ENCODE measurements around the gene ZC3HAV1L. TPM values are rescaled to one million over a fixed set of nuclear protein-coding genes. Genes with fewer than 3 reads are reported as not detected.
"Not testable (repeated sequence)": the region's sequence is repeated elsewhere in the genome, so short reads cannot be mapped to it uniquely, and the experiment has no call there.

Gene ZC3HAV1L
- polyA plus RNA-seq, 2 of the 4 experiments (the other 2 are of a cell fraction): 8.8 to 15.6 TPM

DNA sequence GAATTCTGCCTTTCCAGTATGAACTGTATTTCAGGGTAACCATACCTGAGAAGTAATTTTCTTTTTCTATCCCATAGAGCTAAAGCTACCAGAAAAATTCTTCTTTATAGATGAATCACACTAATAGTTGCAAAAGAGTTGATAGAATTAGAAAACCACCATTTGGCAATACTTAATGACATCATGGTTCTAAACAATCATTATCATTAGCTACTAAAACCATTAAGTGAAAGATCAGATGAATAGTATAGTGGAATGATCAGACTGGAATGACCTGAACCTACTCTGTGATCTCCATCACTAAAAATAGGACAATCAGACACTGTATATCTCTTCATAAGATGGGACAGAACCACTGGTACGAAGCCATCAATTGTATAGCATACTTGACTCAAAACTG, 19.8 kb upstream of the ZC3HAV1L start:
- Histone ChIP-seq H3K4me2 (no peak overlapping the region), H3K4me1 (no peaks in the 10 kb centered on the region), H3K9me3 (no peaks in the 10 kb centered on the region), H3K27ac (no peak overlapping the region), H3K4me3 (no peak overlapping the region)
- DNase-seq (ENCODE audit: low read depth in 1 of 2, low spot score in 1 of 2) (no peak), ATAC-seq (no peak), FAIRE-seq (no peak)
- ChIA-PET CTCF (no interaction called here), POLR2A (no interaction called here)
- 91% methylated on average over 1 of the region's 1 CpG for WGBS (ENCODE audit: missing lambda C conversion rate)
- no peak for TF ChIP-seq HOXB13 (CRISPR knock-in tag; IDR thresholded peaks at IDR 0.05; ENCODE audit: low read depth)
- no peak for TF ChIP-seq FOXS1 (CRISPR knock-in tag; IDR thresholded peaks at IDR 0.05)
- TF ChIP-seq RCOR1 (IDR thresholded peaks at IDR 0.05; ENCODE audit: low read depth, low read length): no peak
- no peak for TF ChIP-seq RNF2 (IDR thresholded peaks at IDR 0.05; ENCODE audit: borderline replicate concordance, low read depth)
- no peak for TF ChIP-seq JUN (IDR thresholded peaks at IDR 0.05)
- TF ChIP-seq RFX5 (IDR thresholded peaks at IDR 0.05): no peak
- no peak for TF ChIP-seq ZSCAN20 (CRISPR knock-in tag; IDR thresholded peaks at IDR 0.05)
- no peak for TF ChIP-seq HOXA7 (CRISPR knock-in tag; IDR thresholded peaks at IDR 0.05)

GRCh38 chr7:139054656-139055055, 18.8 kb upstream of the ZC3HAV1L start:
- DNase-seq (ENCODE audit: low read depth in 1 of 2, low spot score in 1 of 2); ATAC-seq; H3K9me3 ChIP-seq; FAIRE-seq; H3K4me3 ChIP-seq; H3K4me1 ChIP-seq; POLR2A ChIA-PET; H3K27ac ChIP-seq; H3K4me2 ChIP-seq: not testable (repeated sequence)
- CTCF ChIA-PET: interaction anchor here (1.3 to 3.6 kb wide), 3 partner anchors 15 to 38 kb away, joined by 3 to 17 read pairs (median 8); no protein-coding TSS in a partner anchor
- 94% methylated on average over 14 of the region's 14 CpGs for WGBS (ENCODE audit: missing lambda C conversion rate)

- H3K4me3 ChIP-seq: no peak overlapping the region
- DNase-seq (ENCODE audit: low read depth in 1 of 2, low spot score in 1 of 2) (no peak), FAIRE-seq (no peak), ATAC-seq (no peak; a peak in 1 of 6 replicates)
- TF ChIP-seq PHF8 (IDR thresholded peaks at IDR 0.05; ENCODE audit: borderline replicate concordance, low read depth) (no peak), HOXB13 (CRISPR knock-in tag; IDR thresholded peaks at IDR 0.05; ENCODE audit: low read depth) (no peak), FOSB (CRISPR knock-in tag; IDR thresholded peaks at IDR 0.05) (no peak), HOXA7 (CRISPR knock-in tag; IDR thresholded peaks at IDR 0.05) (no peak), MYC (IDR thresholded peaks at IDR 0.05; ENCODE audit: borderline replicate concordance, low read length) (no peak), EHF (CRISPR knock-in tag; IDR thresholded peaks at IDR 0.05) (no peak)
- H3K4me1 ChIP-seq: no peaks in the 10 kb centered on the region
- ChIA-PET POLR2A (no interaction called here), CTCF (interaction anchor here (0.9 to 3.6 kb wide), 5 partner anchors 10 to 37 kb away, joined by 3 to 17 read pairs (median 6); no protein-coding TSS in a partner anchor)
- no peak overlapping the region for H3K27ac ChIP-seq
- 98% methylated on average over 2 of the region's 2 CpGs for WGBS (ENCODE audit: missing lambda C conversion rate)
- no peak overlapping the region for H3K4me2 ChIP-seq
- no peaks in the 10 kb centered on the region for H3K9me3 ChIP-seq
Measured at GRCh38 chr7:139054101-139054500, 18.3 kb upstream of the ZC3HAV1L start.

GRCh38 chr7:139051655-139052054, 15.8 kb upstream of the ZC3HAV1L start:
- no peaks in the 10 kb centered on the region for H3K4me1 ChIP-seq
- no peak for DNase-seq (ENCODE audit: low read depth in 1 of 2, low spot score in 1 of 2)
- TF ChIP-seq RNF2 (IDR thresholded peaks at IDR 0.05; ENCODE audit: borderline replicate concordance, low read depth): no peak
- TF ChIP-seq MAFK (IDR thresholded peaks at IDR 0.05; ENCODE audit: partially characterized antibody): peak; percentile 26
- no peak for FAIRE-seq
- no peaks in the 10 kb centered on the region for H3K9me3 ChIP-seq
- no peak for ATAC-seq
- POLR2A ChIA-PET: no interaction called here
- CTCF ChIA-PET: interaction anchor here (0.6 to 3.6 kb wide), 6 partner anchors 9 to 34 kb away, joined by 3 to 17 read pairs (median 4); no protein-coding TSS in a partner anchor
- no peak overlapping the region for H3K4me3 ChIP-seq
- H3K4me2 ChIP-seq: no peak overlapping the region
- no peak overlapping the region for H3K27ac ChIP-seq

DNA sequence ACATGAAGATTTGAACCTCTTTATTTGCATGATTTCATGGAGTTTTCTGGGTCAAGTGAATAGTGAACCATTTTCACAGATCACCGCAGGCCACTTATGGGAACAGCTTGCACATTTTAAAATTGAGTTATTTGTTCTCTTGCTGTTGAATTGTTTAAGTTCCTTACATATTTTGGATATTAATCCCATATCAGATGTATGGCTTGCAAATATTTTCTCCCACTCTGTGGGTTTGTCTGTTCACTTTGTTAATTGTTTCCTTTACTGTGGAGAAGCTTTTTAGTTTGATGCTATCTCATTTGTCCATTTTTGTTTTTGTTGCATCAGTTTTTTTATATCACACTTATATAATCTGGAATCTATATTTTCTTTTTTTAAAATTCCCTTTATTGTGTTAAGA, 14.1 kb upstream of the ZC3HAV1L start:
- Histone ChIP-seq H3K9me3 (no peaks in the 10 kb centered on the region), H3K4me3 (no peak overlapping the region), H3K27ac (no peak overlapping the region), H3K4me2 (no peak overlapping the region), H3K4me1 (peaks cover 2% of the 10 kb centered on the region; the same call in 1 of the 3 replicates)
- CTCF ChIA-PET: interaction anchor here (1.1 to 1.7 kb wide), 2 partner anchors 11 to 25 kb away, joined by 3 to 10 read pairs; no protein-coding TSS in a partner anchor
- no peak for TF ChIP-seq ESRRA (IDR thresholded peaks at IDR 0.05; ENCODE audit: borderline replicate concordance, low read length)
- no peak for TF ChIP-seq CEBPB (IDR thresholded peaks at IDR 0.05)
- TF ChIP-seq HOXB13 (CRISPR knock-in tag; IDR thresholded peaks at IDR 0.05; ENCODE audit: low read depth): no peak
- no peak for TF ChIP-seq CTCF (IDR thresholded peaks at IDR 0.05)
- no peak for TF ChIP-seq RCOR1 (IDR thresholded peaks at IDR 0.05; ENCODE audit: low read depth, low read length)
- TF ChIP-seq SREBF2 (IDR thresholded peaks at IDR 0.05): no peak
- TF ChIP-seq, protein P1, sequence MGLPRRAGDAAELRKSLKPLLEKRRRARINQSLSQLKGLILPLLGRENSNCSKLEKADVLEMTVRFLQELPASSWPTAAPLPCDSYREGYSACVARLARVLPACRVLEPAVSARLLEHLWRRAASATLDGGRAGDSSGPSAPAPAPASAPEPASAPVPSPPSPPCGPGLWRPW (IDR thresholded peaks at IDR 0.05): no peak
- no peak for TF ChIP-seq CHD4 (IDR thresholded peaks at IDR 0.05; ENCODE audit: borderline replicate concordance)
- no peak for TF ChIP-seq RAD21 (conservative IDR thresholded peaks at IDR 0.05 in 1 of 2, IDR thresholded peaks at IDR 0.05 in 1 of 2)
- TF ChIP-seq EHMT2 (IDR thresholded peaks at IDR 0.05; ENCODE audit: low read depth): no peak
- no peak for TF ChIP-seq CHD2 (IDR thresholded peaks at IDR 0.05; ENCODE audit: low read length, partially characterized antibody)
- no peak for FAIRE-seq
- WGBS (ENCODE audit: missing lambda C conversion rate): 97% methylated on average over 1 of the region's 1 CpG
- no peak for ATAC-seq
- DNase-seq (ENCODE audit: low read depth in 1 of 2, low spot score in 1 of 2): no peak
- POLR2A ChIA-PET: no interaction called here
